Lower lobe of right lung (tissue), 2 donors: ENCODE results near the gene CHD2. TPM values are rescaled to one million over a fixed set of nuclear protein-coding genes. Genes with fewer than 3 reads are reported as not detected.

Experiments used
- ATAC-seq, 2 donors: fragments of 200-7000 bp; cut with Tn5 transposase; one replicate each; pipeline ENCODE4 v1.9.1; 2020 to 2022; ENCODE audit warnings: mild to moderate bottlenecking in 2 of 2, moderate library complexity in 2 of 2
- DNase-seq: peaks from one replicate; pipeline ENCODE4 v3.0.0-alpha.2; 2020
- H3K27ac ChIP-seq: fragments of 200-600 bp; one replicate; pipeline ENCODE4 v1.8.0; 2022
- H3K27me3 ChIP-seq: fragments of 200-600 bp; one replicate; pipeline ENCODE4 v1.8.0; 2022; ENCODE audit warnings: low read depth
- H3K36me3 ChIP-seq: fragments of 200-600 bp; one replicate; pipeline ENCODE4 v1.8.0; 2022; ENCODE audit warnings: mild to moderate bottlenecking
- H3K4me1 ChIP-seq: fragments of 200-600 bp; one replicate; pipeline ENCODE4 v1.8.0; 2022
- H3K4me3 ChIP-seq: fragments of 200-600 bp; one replicate; pipeline ENCODE4 v1.8.0; 2022; ENCODE audit warnings: mild to moderate bottlenecking
- H3K9me3 ChIP-seq: fragments of 200-600 bp; one replicate; pipeline ENCODE4 v1.8.0; 2022
- CTCF ChIP-seq: fragments of 200-600 bp; IDR thresholded peaks from one replicate; pipeline ENCODE4 v1.8.0; 2022; ENCODE audit warnings: antibody characterized with exemption, mild to moderate bottlenecking
- intact Hi-C: fragments of 100-400 bp; cut with DNase I; formaldehyde crosslinking; loops from one replicate; pipeline ENCODE4 v1.11.0; 2022
- total RNA-seq: library from RNA; stranded (reverse); fragmentation: NEBNext Ultra II Directional; extraction: Animal tissue kit (Norgen Biotek cat#: 25700); gene quantifications from one replicate; pipeline ENCODE4 v1.2.1, GENCODE V29; 2021
- donor health status: DM: no; HTN: yes; CAD: no; lungs with severe emphysema.

The CHD2 gene
- total RNA-seq, 1 donor from 2014 or later, result 158 TPM

- H3K36me3 ChIP-seq, result peaks cover 38% of the 10 kb centered on the region
- intact Hi-C loops, result no loop called here
- peaks cover 60% of the 10 kb centered on the region for H3K4me1 ChIP-seq
- no peaks in the 10 kb centered on the region for H3K27me3 ChIP-seq
- no peak for TF ChIP-seq CTCF
- no peak overlapping the region for H3K4me3 ChIP-seq
- ATAC-seq (peak; percentile 81), DNase-seq (peak; percentile 91)
- H3K9me3 ChIP-seq, result no peaks in the 10 kb centered on the region
- peak overlapping the region; percentile 80 for H3K27ac ChIP-seq
Observed at GRCh38 chr15:93028632-93029213, 128.6 kb downstream of the CHD2 start.

GRCh38 chr15:93029214-93029835 is 129.2 kb downstream of the CHD2 start:
- H3K4me1 ChIP-seq, result peaks cover 60% of the 10 kb centered on the region

DNA sequence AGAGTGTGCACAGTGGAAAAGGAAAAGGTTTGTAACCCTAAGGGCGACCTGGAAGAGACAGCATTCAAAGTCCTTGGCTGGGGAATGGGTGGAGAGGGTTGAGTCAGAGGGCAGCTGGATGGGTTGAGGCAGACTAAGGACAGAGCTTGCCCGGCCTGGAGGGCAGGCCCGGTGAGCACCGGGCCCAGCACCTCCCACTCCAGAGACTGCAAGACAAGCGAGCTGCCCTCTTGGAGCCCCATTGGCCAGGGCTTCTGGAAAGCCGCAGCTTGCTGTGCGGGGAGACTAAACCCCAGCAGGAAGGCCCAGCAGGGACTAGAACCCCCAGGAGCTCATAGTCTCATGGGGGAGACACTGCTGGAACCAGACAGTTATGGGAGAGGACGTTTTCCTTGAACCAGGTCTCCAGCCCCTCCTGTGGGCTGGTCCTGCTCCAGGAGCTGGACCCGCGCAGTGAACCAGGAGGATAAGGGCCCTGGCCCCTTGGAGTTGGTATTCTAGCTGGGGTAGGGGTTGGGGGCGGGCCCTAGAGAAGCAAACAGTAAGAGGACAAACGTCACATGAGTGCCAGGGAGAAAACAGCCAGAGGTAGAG is 129.8 kb downstream of the CHD2 start:
- H3K27me3 ChIP-seq, result no peaks in the 10 kb centered on the region
- TF ChIP-seq CTCF, result no peak
- H3K9me3 ChIP-seq, result no peaks in the 10 kb centered on the region
- H3K4me1 ChIP-seq, result peaks cover 60% of the 10 kb centered on the region
- H3K36me3 ChIP-seq, result peaks cover 26% of the 10 kb centered on the region
- intact Hi-C loops, result no loop called here
- DNase-seq, result no peak
- peak overlapping the region; percentile 80 for H3K27ac ChIP-seq
- peak; percentile 29 to 43 for ATAC-seq
- H3K4me3 ChIP-seq, result no peak overlapping the region

More at GRCh38 chr15:93029214-93029835, 129.2 kb downstream of the CHD2 start:
- Histone ChIP-seq H3K27me3 (no peaks in the 10 kb centered on the region), H3K36me3 (peaks cover 32% of the 10 kb centered on the region), H3K9me3 (no peaks in the 10 kb centered on the region), H3K27ac (peak overlapping the region; percentile 80), H3K4me3 (no peak overlapping the region)
- DNase-seq (no peak), ATAC-seq (peak; percentile 2 to 4)
- intact Hi-C loops, result no loop called here
- no peak for TF ChIP-seq CTCF

- Histone ChIP-seq H3K4me1 (peaks cover 54% of the 10 kb centered on the region), H3K27ac (peak overlapping the region; percentile 80), H3K4me3 (no peak overlapping the region)
Observed at GRCh38 chr15:93030430-93031102, 130.4 kb downstream of the CHD2 start.

More at GRCh38 chr15:93030430-93031102, 130.4 kb downstream of the CHD2 start:
- DNase-seq (peak; percentile 74), ATAC-seq (peak; percentile 73 to 76)
- no peaks in the 10 kb centered on the region for H3K27me3 ChIP-seq
- peak; percentile 85 for TF ChIP-seq CTCF
- intact Hi-C loops, result no loop called here
- H3K9me3 ChIP-seq, result no peaks in the 10 kb centered on the region
- H3K36me3 ChIP-seq, result peaks cover 20% of the 10 kb centered on the region
